ENCODE results near the gene KLHDC7B. TPM values are rescaled to one million over a fixed set of nuclear protein-coding genes. Genes with fewer than 3 reads are reported as not detected.
A peak's percentile ranks its signal among the peaks of the same experiment; 100 is the strongest.

The KLHDC7B gene
- total RNA-seq, 2 experiments from 2014 or later: 2.3 TPM

DNA sequence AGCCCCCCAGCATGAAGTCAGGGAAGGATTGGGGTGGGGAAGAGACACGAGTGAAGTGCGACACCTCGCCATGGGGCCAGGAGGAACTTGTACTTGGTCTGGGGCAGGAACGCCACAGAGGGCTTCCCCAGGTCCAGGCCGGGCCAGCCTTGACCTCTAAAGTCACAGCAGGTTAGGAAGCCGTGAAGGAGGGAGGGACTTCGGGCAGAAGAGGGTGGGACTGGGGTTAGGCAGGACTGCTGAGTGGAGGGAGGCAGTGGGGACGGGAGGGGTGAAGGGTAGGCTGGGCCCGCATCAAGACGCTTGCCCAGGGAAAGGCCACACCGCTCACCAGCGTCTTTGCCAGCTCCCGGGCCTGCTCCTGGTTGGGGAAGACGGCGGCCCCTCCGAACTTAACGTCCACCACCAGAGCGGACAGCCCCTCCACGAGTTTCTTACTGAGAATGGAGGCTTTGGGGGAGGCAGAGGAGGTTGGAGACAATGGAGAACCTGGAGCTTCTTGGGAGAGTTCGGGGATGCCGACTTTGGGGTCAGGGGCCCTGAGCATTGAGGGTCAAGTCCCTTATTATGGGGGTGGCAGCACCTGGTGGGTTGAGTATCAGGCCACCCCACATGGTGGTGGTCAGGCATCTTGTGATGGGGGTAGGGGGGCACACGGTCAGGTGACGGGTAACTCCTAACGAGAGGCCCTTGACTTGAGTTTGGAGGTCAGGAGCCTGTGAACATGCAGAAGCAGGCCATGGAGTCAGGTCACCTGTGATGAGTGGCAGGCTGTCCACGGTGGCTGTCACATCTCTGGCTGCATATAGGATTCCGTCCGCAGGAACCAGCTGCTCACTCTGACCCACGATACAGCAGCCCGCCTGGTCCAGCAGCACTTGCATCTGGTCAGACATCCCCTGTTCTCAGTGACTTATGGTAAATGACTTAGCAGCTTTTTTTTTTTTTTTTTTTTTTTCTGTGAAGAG, 18.6 kb upstream of the KLHDC7B start:
- Mint-ChIP-seq H3K27ac (peak overlapping the region; percentile 90), H3K27me3 (no peaks in the 10 kb centered on the region), H3K9me3 (no peaks in the 10 kb centered on the region), H3K4me1 (ENCODE audit: low read depth) (peaks cover 33% of the 10 kb centered on the region), H3K36me3 (ENCODE audit: low read depth) (peaks cover 25% of the 10 kb centered on the region), H3K4me3 (peak overlapping the region; percentile 83)
- intact Hi-C loops (cut with DNase I, micrococcal nuclease): loop anchor here (2.0 to 5.0 kb wide), 5 partner anchors 34 to 95 kb away; partner anchors contain the start of genes CHKB (in 1 of the 2) and SYCE3 (in 1 of the 2)
- H3K27ac ChIP-seq (ENCODE audit: low read depth in 1 of 2, low read length in 2 of 2): peak overlapping the region; percentile 81 to 88
- ATAC-seq (ENCODE audit: poor library complexity) (no peak), DNase-seq (peak in 7 of 14 experiments; percentile 29 to 71 (median 50))
- TF ChIP-seq, protein P1, sequence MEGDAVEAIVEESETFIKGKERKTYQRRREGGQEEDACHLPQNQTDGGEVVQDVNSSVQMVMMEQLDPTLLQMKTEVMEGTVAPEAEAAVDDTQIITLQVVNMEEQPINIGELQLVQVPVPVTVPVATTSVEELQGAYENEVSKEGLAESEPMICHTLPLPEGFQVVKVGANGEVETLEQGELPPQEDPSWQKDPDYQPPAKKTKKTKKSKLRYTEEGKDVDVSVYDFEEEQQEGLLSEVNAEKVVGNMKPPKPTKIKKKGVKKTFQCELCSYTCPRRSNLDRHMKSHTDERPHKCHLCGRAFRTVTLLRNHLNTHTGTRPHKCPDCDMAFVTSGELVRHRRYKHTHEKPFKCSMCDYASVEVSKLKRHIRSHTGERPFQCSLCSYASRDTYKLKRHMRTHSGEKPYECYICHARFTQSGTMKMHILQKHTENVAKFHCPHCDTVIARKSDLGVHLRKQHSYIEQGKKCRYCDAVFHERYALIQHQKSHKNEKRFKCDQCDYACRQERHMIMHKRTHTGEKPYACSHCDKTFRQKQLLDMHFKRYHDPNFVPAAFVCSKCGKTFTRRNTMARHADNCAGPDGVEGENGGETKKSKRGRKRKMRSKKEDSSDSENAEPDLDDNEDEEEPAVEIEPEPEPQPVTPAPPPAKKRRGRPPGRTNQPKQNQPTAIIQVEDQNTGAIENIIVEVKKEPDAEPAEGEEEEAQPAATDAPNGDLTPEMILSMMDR (IDR thresholded peaks at IDR 0.05): no peak
- peak overlapping the region; percentile 64 for H3K4me3 ChIP-seq (ENCODE audit: low read length)
- no peaks in the 10 kb centered on the region for H3K9me3 ChIP-seq (ENCODE audit: control insufficient read depth in 1 of 2, insufficient read depth in 1 of 2, low read length in 2 of 2)
- peaks cover 20% of the 10 kb centered on the region for H3K36me3 ChIP-seq (ENCODE audit: insufficient read depth, low read length)
- peaks cover 71% of the 10 kb centered on the region for H3K4me1 ChIP-seq (ENCODE audit: insufficient read depth, low read length)
- no peaks in the 10 kb centered on the region for H3K27me3 ChIP-seq (ENCODE audit: control insufficient read depth in 1 of 2, insufficient read depth in 2 of 2, low read length in 2 of 2)
- CTCF ChIA-PET: interaction anchor here (0.7 to 5.2 kb wide), 4 partner anchors 13 to 94 kb away, joined by 3 to 70 read pairs (median 36); partner anchors contain the start of gene SYCE3
- POLR2A ChIA-PET: interaction anchor here (0.6 to 6.7 kb wide), 8 partner anchors 11 to 336 kb away, joined by 3 to 258 read pairs (median 35); partner anchors contain the start of genes KLHDC7B, LMF2, NCAPH2 and SYCE3

DNA sequence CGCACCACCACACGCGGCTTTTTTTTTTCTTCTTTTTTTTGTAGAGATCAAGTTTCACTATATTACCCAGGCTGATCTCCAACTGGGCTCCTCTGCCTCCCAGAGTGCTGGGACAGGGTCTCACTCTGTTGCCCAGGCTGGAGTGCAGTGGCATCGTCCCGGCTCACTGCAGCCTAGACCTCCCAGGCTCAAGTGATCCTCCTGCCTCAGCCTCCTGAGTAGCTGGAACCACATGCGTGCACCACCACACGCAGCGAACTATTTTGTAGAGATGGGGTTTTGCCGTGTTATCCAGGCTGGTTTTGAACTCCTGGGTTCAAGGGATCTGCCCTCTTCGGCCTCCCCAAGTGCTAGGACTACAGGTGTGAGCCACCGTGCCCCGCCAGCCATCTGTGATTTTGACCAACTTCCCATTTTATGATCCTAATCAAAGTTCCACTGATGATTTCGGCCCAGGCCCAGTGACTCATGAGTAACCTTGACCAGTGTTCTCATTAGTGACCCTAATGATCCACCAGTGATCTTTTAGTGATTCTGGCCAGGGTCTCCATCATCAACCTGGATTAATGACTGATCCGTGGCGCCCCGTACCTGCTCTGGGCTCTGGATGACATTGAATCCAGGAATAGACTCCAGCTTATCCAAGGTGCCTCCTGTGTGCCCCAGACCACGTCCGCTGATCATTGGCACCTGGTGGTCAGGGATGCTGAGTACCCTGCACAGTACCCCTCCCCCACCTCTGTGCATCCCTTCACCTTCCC, 17.6 kb upstream of the KLHDC7B start:
- intact Hi-C loops (cut with DNase I, micrococcal nuclease): loop anchor here (2.0 to 5.0 kb wide), 5 partner anchors 33 to 94 kb away; partner anchors contain the start of genes CHKB (in 1 of the 2) and SYCE3 (in 1 of the 2)
- no peaks in the 10 kb centered on the region for H3K27me3 ChIP-seq (ENCODE audit: control insufficient read depth in 1 of 2, insufficient read depth in 2 of 2, low read length in 2 of 2)
- H3K27ac ChIP-seq (ENCODE audit: low read depth in 1 of 2, low read length in 2 of 2): no peak overlapping the region
- H3K36me3 ChIP-seq (ENCODE audit: insufficient read depth, low read length): peaks cover 11% of the 10 kb centered on the region
- Mint-ChIP-seq H3K4me1 (ENCODE audit: low read depth) (peaks cover 38% of the 10 kb centered on the region), H3K27ac (peak overlapping the region; percentile 90), H3K36me3 (ENCODE audit: low read depth) (peaks cover 18% of the 10 kb centered on the region), H3K27me3 (peaks cover 8% of the 10 kb centered on the region), H3K9me3 (no peaks in the 10 kb centered on the region), H3K4me3 (peak overlapping the region; percentile 83)
- ChIA-PET POLR2A (interaction anchor here (0.7 to 6.7 kb wide), 8 partner anchors 10 to 93 kb away, joined by 3 to 258 read pairs (median 18); partner anchors contain the start of genes CHKB, KLHDC7B, LMF2 and NCAPH2), CTCF (interaction anchor here (0.7 to 5.2 kb wide), 4 partner anchors 12 to 93 kb away, joined by 3 to 70 read pairs (median 5); partner anchors contain the start of gene SYCE3)
- peak overlapping the region; percentile 80 for H3K4me3 ChIP-seq (ENCODE audit: low read length)
- DNase-seq (peak in 1 of 14 experiments; percentile 38), ATAC-seq (ENCODE audit: poor library complexity) (no peak)
- TF ChIP-seq, protein P1 (IDR thresholded peaks at IDR 0.05): no peak
- H3K9me3 ChIP-seq (ENCODE audit: control insufficient read depth in 1 of 2, insufficient read depth in 1 of 2, low read length in 2 of 2): no peaks in the 10 kb centered on the region
- H3K4me1 ChIP-seq (ENCODE audit: insufficient read depth, low read length): peaks cover 78% of the 10 kb centered on the region
